Neural cell (in vitro differentiated cells): ENCODE measurements around the gene DCAF11. TPM values are rescaled to one million over a fixed set of nuclear protein-coding genes. Genes with fewer than 3 reads are reported as not detected.

Source experiments
- H2AFZ ChIP-seq: fragments of 200-600, 300-800 bp; sonication (generic), shearing (Covaris generic); 2 replicates; pipeline ENCODE4 v1.6.0; 2014; ENCODE audit warnings: low read depth, mild to moderate bottlenecking, antibody characterized with exemption, low read length, moderate library complexity
- H3F3A ChIP-seq: fragments of 200-600 bp; shearing (Covaris generic); 2 replicates; pipeline ENCODE4 v1.6.1; 2016; ENCODE audit warnings: mild to moderate bottlenecking, moderate library complexity, mixed read lengths, antibody characterized with exemption, low read length; ENCODE audit not compliant: insufficient read depth, poor library complexity, severe bottlenecking
- H3K27ac ChIP-seq: fragments of 200-600, 300-800 bp; sonication (generic), shearing (Covaris generic); 2 replicates; pipeline ENCODE4 v1.5.1; 2014; ENCODE audit warnings: mild to moderate bottlenecking, low read length, moderate library complexity
- H3K27me3 ChIP-seq: fragments of 300-800, 200-600 bp; sonication (generic), shearing (Covaris generic); 2 replicates; pipeline ENCODE4 v1.6.0; 2014; ENCODE audit warnings: mild to moderate bottlenecking, low read depth, low read length, moderate library complexity; ENCODE audit not compliant: insufficient read depth
- H3K36me3 ChIP-seq: fragments of 300-800, 200-600 bp; sonication (generic), shearing (Covaris generic); 2 replicates; pipeline ENCODE4 v1.5.1; 2014; ENCODE audit warnings: mild to moderate bottlenecking, antibody characterized with exemption, low read length, moderate library complexity; ENCODE audit not compliant: insufficient read depth
- H3K4me2 ChIP-seq: fragments of 300-800, 200-600 bp; sonication (generic), shearing (Covaris generic); 2 replicates; pipeline ENCODE4 v1.6.0; 2014; ENCODE audit warnings: mild to moderate bottlenecking, low read length
- H3K4me3 ChIP-seq: fragments of 300-800, 200-600 bp; sonication (generic), shearing (Covaris generic); 2 replicates; pipeline ENCODE4 v1.5.1; 2014; ENCODE audit warnings: mild to moderate bottlenecking, low read length, moderate library complexity
- H3K79me2 ChIP-seq: fragments of 200-600 bp; shearing (Covaris generic); replicated peaks from 2 replicates; pipeline ENCODE4 v1.6.0; 2014; ENCODE audit warnings: mild to moderate bottlenecking, low read length, moderate library complexity; ENCODE audit not compliant: insufficient read depth
- H3K9ac ChIP-seq: fragments of 300-800, 200-600 bp; sonication (generic), shearing (Covaris generic); 2 replicates; pipeline ENCODE4 v1.6.1; 2016; ENCODE audit warnings: mild to moderate bottlenecking, low read length, mixed read lengths
- H3K9me2 ChIP-seq: fragments of 200-600 bp; shearing (Covaris generic); 2 replicates; pipeline ENCODE4 v1.6.1; 2016; ENCODE audit warnings: mild to moderate bottlenecking, low read length, mixed read lengths; ENCODE audit not compliant: insufficient read depth
- H3K9me3 ChIP-seq: fragments of 200-600, 300-800 bp; sonication (generic), shearing (Covaris generic); 2 replicates; pipeline ENCODE4 v1.6.1; 2016; ENCODE audit warnings: mild to moderate bottlenecking, mixed run types, low read length, moderate library complexity, mixed read lengths
- H4K20me1 ChIP-seq: fragments of 200-600 bp; shearing (Covaris generic); 2 replicates; pipeline ENCODE4 v1.6.1; 2016; ENCODE audit warnings: mild to moderate bottlenecking, mixed run types; ENCODE audit not compliant: insufficient read depth
- EP300 ChIP-seq: fragments of 450-650 bp; conservative IDR thresholded peaks from 2 replicates; pipeline ENCODE4 v1.6.1; 2014; ENCODE audit warnings: antibody characterized with exemption, mild to moderate bottlenecking, moderate library complexity; ENCODE audit not compliant: poor library complexity, severe bottlenecking
- EZH2 ChIP-seq: fragments of 200-600, 300-800 bp; shearing (Covaris generic), sonication (generic); IDR thresholded peaks from 2 replicates; pipeline ENCODE4 v1.6.1; 2014; ENCODE audit warnings: antibody characterized with exemption, low read length, borderline replicate concordance, mild to moderate bottlenecking; ENCODE audit not compliant: insufficient read depth, poor library complexity, severe bottlenecking
- MXI1 ChIP-seq: fragments of 450-650 bp; conservative IDR thresholded peaks from 2 replicates; pipeline ENCODE4 v1.6.1; 2014; ENCODE audit warnings: antibody characterized with exemption, mild to moderate bottlenecking; ENCODE audit not compliant: poor library complexity, severe bottlenecking
- POLR2AphosphoS5 ChIP-seq: IDR thresholded peaks from 2 replicates; pipeline ENCODE4 v1.6.1; 2012
- RAD21 ChIP-seq: fragments of 450-650 bp; conservative IDR thresholded peaks from 2 replicates; pipeline ENCODE4 v1.6.1; 2014; ENCODE audit warnings: antibody characterized with exemption, mild to moderate bottlenecking, moderate library complexity
- SMC3 ChIP-seq: fragments of 450-650 bp; conservative IDR thresholded peaks from 2 replicates; pipeline ENCODE4 v1.6.1; 2014; ENCODE audit warnings: antibody characterized with exemption, mild to moderate bottlenecking, moderate library complexity; ENCODE audit not compliant: poor library complexity
- TAF1 ChIP-seq: IDR thresholded peaks from 2 replicates; pipeline ENCODE4 v1.6.1; 2012; ENCODE audit warnings: low read depth
- polyA plus RNA-seq: library from polyadenylated mRNA; depleted of rRNA; stranded (reverse); fragments of >200 nt; gene quantifications from 2 replicates; pipeline ENCODE4 v1.2.3, GENCODE V29; 2014
- TF ChIP-seq, protein P1 (sequence below): IDR thresholded peaks from 2 replicates; pipeline ENCODE4 v1.6.1; 2012; ENCODE audit warnings: borderline replicate concordance
- TF ChIP-seq, protein P2 (sequence below): fragments of 450-650 bp; IDR thresholded peaks from 2 replicates; pipeline ENCODE4 v1.5.1; 2014; ENCODE audit warnings: antibody characterized with exemption, mild to moderate bottlenecking, moderate library complexity; ENCODE audit not compliant: poor library complexity, severe bottlenecking

The DCAF11 gene
- polyA plus RNA-seq, 1 donor from 2014 or later: 74.5 TPM

DNA sequence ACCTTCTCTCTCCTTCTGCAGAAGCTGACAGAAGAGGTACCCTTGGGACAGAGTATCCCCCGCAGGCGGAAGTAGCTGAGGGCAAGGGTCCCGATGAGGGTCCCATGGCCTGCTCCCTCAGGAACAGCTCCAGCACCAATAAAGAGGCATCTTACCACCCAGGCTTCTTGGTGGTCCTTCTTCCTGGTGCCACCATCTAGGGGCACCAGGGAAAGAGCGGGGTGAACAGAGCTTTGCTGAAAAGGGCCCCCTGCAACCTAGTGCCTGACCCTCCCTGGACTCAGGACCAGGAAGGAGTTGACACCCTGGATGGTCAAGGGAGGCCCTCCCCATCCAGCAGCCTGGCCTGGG, 45.9 kb downstream of the DCAF11 start:
- no peak overlapping the region for H3K27ac ChIP-seq
- H3K9me2 ChIP-seq: no peaks in the 10 kb centered on the region
- H3K79me2 ChIP-seq: no peaks in the 10 kb centered on the region
- H3K27me3 ChIP-seq: no peaks in the 10 kb centered on the region
- H3K4me3 ChIP-seq: no peak overlapping the region
- H3K9me3 ChIP-seq: no peaks in the 10 kb centered on the region
- no peak overlapping the region for H3K4me2 ChIP-seq
- no peaks in the 10 kb centered on the region for H4K20me1 ChIP-seq
- H3K36me3 ChIP-seq: no peaks in the 10 kb centered on the region
- H3F3A ChIP-seq: no peaks in the 10 kb centered on the region
- peak overlapping the region; percentile 34 for H3K9ac ChIP-seq
- TF ChIP-seq EZH2: no peak
- TF ChIP-seq, protein P1, sequence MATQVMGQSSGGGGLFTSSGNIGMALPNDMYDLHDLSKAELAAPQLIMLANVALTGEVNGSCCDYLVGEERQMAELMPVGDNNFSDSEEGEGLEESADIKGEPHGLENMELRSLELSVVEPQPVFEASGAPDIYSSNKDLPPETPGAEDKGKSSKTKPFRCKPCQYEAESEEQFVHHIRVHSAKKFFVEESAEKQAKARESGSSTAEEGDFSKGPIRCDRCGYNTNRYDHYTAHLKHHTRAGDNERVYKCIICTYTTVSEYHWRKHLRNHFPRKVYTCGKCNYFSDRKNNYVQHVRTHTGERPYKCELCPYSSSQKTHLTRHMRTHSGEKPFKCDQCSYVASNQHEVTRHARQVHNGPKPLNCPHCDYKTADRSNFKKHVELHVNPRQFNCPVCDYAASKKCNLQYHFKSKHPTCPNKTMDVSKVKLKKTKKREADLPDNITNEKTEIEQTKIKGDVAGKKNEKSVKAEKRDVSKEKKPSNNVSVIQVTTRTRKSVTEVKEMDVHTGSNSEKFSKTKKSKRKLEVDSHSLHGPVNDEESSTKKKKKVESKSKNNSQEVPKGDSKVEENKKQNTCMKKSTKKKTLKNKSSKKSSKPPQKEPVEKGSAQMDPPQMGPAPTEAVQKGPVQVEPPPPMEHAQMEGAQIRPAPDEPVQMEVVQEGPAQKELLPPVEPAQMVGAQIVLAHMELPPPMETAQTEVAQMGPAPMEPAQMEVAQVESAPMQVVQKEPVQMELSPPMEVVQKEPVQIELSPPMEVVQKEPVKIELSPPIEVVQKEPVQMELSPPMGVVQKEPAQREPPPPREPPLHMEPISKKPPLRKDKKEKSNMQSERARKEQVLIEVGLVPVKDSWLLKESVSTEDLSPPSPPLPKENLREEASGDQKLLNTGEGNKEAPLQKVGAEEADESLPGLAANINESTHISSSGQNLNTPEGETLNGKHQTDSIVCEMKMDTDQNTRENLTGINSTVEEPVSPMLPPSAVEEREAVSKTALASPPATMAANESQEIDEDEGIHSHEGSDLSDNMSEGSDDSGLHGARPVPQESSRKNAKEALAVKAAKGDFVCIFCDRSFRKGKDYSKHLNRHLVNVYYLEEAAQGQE: no peak
- no peak for TF ChIP-seq POLR2AphosphoS5
- TF ChIP-seq TAF1: no peak
- no peak for TF ChIP-seq MXI1
- no peak for TF ChIP-seq SMC3
- TF ChIP-seq, protein P2, sequence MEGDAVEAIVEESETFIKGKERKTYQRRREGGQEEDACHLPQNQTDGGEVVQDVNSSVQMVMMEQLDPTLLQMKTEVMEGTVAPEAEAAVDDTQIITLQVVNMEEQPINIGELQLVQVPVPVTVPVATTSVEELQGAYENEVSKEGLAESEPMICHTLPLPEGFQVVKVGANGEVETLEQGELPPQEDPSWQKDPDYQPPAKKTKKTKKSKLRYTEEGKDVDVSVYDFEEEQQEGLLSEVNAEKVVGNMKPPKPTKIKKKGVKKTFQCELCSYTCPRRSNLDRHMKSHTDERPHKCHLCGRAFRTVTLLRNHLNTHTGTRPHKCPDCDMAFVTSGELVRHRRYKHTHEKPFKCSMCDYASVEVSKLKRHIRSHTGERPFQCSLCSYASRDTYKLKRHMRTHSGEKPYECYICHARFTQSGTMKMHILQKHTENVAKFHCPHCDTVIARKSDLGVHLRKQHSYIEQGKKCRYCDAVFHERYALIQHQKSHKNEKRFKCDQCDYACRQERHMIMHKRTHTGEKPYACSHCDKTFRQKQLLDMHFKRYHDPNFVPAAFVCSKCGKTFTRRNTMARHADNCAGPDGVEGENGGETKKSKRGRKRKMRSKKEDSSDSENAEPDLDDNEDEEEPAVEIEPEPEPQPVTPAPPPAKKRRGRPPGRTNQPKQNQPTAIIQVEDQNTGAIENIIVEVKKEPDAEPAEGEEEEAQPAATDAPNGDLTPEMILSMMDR: no peak
- no peak for TF ChIP-seq RAD21
- no peak for TF ChIP-seq EP300
- H2AFZ ChIP-seq: no peak overlapping the region

GRCh38 chr14:24160850-24161804, 46.5 kb downstream of the DCAF11 start, which contains the start of gene IRF9:
Gene IRF9, plus strand, starts transcription at chr14:24161265. Its CDS starts 880 bp downstream, at chr14:24162145.
- H3K9me3 ChIP-seq: no peaks in the 10 kb centered on the region
- H2AFZ ChIP-seq: no peak within 1 kb of the TSS
- H3K27me3 ChIP-seq: no peaks in the 10 kb centered on the region
- no peak within 1 kb of the TSS for H3K4me3 ChIP-seq
- no peak within 1 kb of the TSS for H3K27ac ChIP-seq
- TF ChIP-seq, protein P1: no peak
- TF ChIP-seq, protein P2: peak; percentile 97
- peak; percentile 92 for TF ChIP-seq SMC3
- no peak for TF ChIP-seq EZH2
- no peak for TF ChIP-seq POLR2AphosphoS5
- peak; percentile 83 for TF ChIP-seq RAD21
- TF ChIP-seq MXI1: peak; percentile 53
- TF ChIP-seq EP300: peak; percentile 43
- no peak for TF ChIP-seq TAF1
- no peaks in the 10 kb centered on the region for H3F3A ChIP-seq
- no peaks in the 10 kb centered on the region for H4K20me1 ChIP-seq
- H3K9ac ChIP-seq: peak within 1 kb of the TSS; percentile 34
- H3K9me2 ChIP-seq: no peaks in the 10 kb centered on the region
- H3K79me2 ChIP-seq: no peaks in the 10 kb centered on the region
- no peaks in the 10 kb centered on the region for H3K36me3 ChIP-seq
- no peak within 1 kb of the TSS for H3K4me2 ChIP-seq
